ENCODE data around the gene PLCB1.

Gene PLCB1

GRCh38 chr20:8221887-8222419 lies 89.9 kb downstream of the PLCB1 start:
- DNase-seq (ENCODE audit: low read depth): no peak
- no peak for TF ChIP-seq CTCF (conservative IDR thresholded peaks at IDR 0.05; ENCODE audit: control insufficient read depth, insufficient read depth, low read depth, low read length)
- H3K4me3 ChIP-seq (ENCODE audit: control insufficient read depth, low read depth, low read length): no peak overlapping the region

DNA sequence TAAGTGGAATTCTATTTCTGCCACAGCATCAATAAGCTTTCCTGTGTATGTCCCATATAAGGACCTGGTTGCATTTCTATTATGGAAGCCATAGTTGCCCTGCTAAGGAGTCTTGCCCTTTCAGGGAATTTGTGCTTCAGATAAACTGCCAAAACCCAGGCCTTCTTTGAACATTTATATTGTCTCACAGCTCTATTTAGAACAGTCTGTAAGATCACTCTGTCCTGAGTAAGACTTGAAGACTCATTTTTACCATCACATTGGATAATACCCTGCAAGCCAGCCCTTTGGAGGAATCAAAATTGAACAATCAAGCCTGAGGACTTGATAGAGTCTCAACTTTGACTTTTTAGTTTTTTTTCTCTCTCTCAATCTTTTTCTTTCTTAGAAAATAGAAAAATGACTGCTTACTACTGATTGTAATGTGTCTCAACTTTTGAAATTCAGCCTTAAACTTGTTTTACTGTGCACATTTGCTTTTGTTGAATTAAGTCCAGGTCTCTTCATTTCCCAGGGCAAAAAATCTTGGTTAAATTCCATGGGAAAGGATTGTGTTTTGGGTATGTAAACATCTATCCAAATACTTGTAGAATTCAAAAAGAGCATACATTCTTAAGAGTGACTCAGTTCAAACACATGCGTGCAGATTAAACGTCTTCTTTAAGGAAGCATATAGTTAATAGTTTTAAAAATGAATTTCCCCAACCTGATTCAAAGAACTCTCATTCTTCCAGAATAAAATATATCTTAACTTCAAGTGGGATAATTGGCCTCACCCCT lies 91.2 kb downstream of the PLCB1 start:
- H3K4me3 ChIP-seq (ENCODE audit: control insufficient read depth, low read depth, low read length): no peak overlapping the region
- peak; percentile 70 for DNase-seq (ENCODE audit: low read depth)
- no peak for TF ChIP-seq CTCF (conservative IDR thresholded peaks at IDR 0.05; ENCODE audit: control insufficient read depth, insufficient read depth, low read depth, low read length)

GRCh38 chr20:8225658-8226057 lies 93.6 kb downstream of the PLCB1 start:
- TF ChIP-seq CTCF (conservative IDR thresholded peaks at IDR 0.05; ENCODE audit: control insufficient read depth, insufficient read depth, low read depth, low read length): no peak
- no peak overlapping the region for H3K4me3 ChIP-seq (ENCODE audit: control insufficient read depth, low read depth, low read length)
- no peak for DNase-seq (ENCODE audit: low read depth)

DNA sequence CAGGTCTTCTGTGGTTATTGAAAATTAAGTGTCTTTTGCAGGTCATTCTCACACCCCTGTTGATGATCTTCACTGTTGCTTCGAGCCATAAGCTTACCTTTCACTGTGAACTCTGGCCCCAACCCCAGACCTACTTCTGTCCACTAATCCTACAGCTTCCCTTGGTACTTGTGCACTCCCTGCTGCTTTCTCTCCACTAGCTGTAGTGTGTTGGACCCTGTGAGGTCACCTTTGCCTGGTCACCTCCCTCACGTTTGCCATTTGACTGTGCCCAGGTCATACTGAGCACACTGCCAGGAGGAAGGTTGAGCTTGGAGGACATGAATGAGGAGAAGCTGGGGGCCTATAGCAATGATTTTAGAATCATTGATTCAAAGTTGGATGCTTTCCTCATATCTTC lies 94.0 kb downstream of the PLCB1 start:
- no peak for DNase-seq (ENCODE audit: low read depth)
- H3K4me3 ChIP-seq (ENCODE audit: control insufficient read depth, low read depth, low read length): no peak overlapping the region

DNA sequence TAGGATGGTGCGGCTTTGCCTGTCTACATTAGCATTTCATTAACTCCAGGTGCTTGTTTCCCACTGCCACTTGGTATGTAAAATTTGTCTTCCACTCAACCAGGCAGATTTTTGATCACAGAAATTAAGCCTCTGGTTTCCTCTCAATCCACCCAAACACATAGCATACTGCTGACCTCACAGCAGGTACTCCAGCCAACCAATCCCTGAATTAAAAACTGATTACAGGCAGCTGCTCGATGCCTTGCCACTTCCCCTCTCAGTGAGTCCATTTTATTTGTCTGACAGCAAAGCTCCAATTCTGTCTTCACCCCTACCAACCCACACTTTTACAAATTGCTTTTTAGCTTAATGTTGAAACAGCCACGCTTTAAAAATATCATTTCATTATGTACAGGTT lies 95.2 kb downstream of the PLCB1 start:
- TF ChIP-seq CTCF (conservative IDR thresholded peaks at IDR 0.05; ENCODE audit: control insufficient read depth, insufficient read depth, low read depth, low read length): no peak
- H3K4me3 ChIP-seq (ENCODE audit: control insufficient read depth, low read depth, low read length): no peak overlapping the region
- DNase-seq (ENCODE audit: low read depth): no peak

More for the DNA sequence above, 94.0 kb downstream of the PLCB1 start:
- TF ChIP-seq CTCF (conservative IDR thresholded peaks at IDR 0.05; ENCODE audit: control insufficient read depth, insufficient read depth, low read depth, low read length): no peak

DNA sequence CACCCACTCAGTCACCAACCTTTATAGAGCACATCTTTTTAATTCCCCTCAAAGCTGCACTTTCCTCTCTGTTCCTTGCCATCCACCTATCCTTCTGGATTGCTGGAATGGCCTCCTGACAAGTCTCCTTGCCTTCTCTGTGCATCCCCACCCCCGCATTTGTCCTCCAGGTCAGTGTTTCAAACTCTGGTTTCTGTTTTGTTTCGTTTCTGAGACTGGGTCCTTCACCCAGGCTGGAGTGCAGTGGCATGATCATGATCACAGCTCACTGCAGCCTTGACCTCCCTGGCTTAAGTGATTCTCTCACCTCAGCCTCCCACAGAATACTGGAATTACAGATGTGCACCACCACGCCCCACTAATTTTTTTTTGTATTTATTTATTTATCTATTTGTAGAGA lies 96.2 kb downstream of the PLCB1 start:
- no peak for TF ChIP-seq CTCF (conservative IDR thresholded peaks at IDR 0.05; ENCODE audit: control insufficient read depth, insufficient read depth, low read depth, low read length)

More for the DNA sequence above, 96.2 kb downstream of the PLCB1 start:
- DNase-seq (ENCODE audit: low read depth): no peak
- H3K4me3 ChIP-seq (ENCODE audit: control insufficient read depth, low read depth, low read length): no peak overlapping the region

All from fibroblast of mammary gland (primary cell).